NCI-H748 (cell line): ENCODE measurements around the gene ASPSCR1.
A peak's percentile ranks its signal among the peaks of the same experiment; 100 is the strongest.

ENCODE experiments used
- DNase-seq: peaks from one replicate; lab custom pipeline; 2025; ENCODE audit not compliant: unreplicated experiment; lab: John Stamatoyannopoulos, UW

The ASPSCR1 gene

DNA sequence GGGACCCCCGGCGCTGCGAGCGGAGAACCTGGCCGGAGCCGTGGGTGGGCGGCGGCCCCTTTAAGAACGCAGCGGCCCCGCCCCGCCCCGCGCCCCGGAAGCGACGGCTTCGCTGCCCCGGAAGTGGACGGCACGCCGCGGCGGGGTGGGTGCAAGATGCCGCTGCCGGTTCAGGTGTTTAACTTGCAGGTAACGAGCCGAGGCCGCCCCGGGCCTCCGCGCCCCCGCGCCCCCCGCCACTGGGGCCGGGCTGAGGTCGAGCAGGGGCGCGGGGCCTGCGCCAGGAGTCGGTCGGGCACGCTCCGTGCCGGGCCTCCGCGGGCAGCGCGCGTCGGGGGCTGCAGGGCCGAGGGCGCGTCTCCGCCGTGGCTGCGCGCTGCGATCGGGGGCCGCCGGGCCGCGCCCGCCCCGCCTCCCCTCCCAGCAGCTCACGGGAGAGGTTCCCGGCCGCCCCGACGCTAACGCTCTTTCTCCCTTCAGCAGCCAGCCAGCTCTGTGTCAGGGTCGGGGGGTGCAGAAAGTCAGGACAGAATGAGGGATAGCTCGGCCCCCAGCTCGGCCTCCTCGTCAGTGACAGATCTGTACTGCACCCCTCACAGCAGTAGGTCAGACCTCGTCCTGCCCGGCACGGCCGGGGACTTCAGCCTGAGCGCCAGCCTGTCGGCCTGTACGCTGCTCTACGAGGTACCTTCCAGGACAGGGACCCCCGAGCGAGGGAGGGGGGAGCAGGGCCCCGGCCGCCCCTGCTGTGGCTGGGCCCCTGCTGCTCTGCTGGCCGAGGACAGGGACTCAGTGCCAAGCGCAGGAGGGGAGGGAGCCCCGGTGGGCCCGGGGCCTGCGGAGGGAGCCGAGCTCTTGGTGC, 74.6 kb downstream of the ASPSCR1 start, which contains the start of the genes GPS1 and RFNG:
GPS1 (plus strand) TSS at position 123 of the 862 bp plus-strand sequence; CDS start at position 157, 34 bp downstream.
RFNG (minus strand) TSS at position 36 of the 862 bp plus-strand sequence. CDS start 45 bp downstream, outside the sequence.
- peak; percentile 72 for DNase-seq

DNA sequence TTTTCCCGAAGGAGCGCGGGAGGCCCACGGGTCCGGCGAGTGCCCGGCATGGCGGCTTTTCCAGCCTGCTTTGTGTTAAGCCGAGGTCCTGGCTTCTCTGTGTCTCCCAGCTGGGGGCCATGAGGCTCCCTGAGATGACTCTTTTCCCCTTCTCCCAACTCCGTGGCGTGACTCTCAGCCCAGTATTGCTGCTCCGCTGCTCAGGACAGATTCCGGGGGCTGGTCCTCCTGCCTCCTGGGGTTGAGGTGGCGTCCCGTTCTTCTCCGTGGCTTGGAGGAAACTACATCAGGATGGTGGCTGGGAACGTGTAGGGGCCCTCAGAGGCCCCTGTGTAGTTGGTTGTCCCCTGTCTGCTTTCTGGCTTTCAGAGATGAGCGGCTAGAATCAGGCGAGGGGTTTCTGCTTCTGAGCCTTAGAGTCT, 75.2 kb downstream of the ASPSCR1 start:
- DNase-seq, result no peak

DNA sequence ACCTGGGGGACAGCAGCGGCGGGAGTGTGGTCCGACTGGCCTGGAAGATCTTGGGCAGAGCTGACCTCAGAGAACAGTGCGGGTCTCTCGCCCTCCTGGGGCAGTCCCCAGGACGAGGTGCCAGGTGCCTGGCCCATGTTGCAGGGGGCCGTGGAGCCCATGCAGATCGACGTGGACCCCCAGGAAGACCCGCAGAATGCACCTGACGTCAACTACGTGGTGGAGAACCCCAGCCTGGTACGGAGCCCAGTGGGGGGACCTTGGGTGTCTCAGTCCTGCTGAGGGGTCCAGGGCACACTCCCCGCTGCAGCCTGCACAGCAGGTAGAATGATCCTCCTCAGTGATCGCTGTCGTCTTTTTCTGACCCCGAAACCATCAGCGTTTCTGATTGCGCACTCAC, 75.7 kb downstream of the ASPSCR1 start:
- no peak for DNase-seq

DNA sequence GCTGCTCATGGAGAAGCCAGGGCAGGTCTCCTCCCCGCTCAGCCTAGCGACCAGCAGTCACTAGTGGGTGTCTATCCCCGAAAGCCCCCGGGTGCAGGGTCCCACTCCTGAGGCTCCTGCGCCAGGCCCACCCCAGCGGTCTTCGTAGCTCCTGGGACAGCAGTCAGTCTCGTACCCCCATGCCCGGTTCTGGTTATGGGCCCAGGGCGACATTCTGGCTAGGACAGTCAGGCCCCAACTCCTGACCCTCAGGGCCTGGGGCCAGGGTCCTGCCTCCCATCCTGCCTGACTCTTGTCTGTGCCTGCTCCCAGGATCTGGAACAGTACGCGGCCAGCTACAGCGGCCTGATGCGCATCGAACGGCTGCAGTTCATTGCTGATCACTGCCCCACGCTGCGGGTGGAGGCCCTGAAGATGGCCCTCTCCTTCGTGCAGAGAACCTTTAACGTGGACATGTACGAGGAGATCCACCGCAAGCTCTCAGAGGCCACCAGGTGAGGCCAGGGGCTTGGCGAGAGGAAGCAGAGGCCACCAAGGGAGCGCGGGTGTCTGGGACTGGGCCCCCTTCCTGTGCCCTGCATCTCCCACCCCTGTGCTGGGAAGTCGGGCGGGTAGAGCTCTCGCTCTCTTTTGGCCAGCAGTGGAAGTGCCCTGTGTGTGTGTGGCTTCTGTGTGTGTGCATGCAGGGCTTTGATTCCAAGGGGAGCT, 76.3 kb downstream of the ASPSCR1 start:
- no peak for DNase-seq

DNA sequence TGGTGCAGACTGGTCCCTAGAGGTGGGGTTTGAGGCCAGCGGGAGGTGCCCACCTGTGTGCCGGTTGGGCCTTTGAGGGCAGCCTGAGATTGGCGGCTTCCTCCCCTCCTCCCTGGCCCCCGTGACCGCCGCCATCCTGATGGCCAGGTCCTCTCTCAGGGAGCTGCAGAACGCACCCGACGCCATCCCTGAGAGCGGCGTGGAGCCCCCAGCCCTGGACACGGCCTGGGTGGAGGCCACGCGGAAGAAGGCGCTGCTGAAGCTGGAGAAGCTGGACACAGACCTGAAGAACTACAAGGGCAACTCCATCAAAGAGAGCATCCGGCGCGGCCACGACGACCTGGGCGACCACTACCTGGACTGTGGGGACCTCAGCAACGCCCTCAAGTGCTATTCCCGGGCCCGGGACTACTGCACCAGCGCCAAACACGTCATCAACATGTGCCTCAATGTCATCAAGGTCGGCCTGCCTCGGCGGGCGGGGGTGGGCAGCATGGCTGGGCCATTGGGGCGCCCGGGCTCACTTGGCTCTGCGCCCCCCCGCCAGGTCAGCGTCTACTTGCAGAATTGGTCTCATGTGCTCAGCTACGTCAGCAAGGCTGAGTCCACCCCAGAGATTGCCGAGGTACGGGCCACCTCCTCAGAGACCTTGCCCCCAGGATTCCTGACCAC, 77.1 kb downstream of the ASPSCR1 start:
- DNase-seq, result no peak

DNA sequence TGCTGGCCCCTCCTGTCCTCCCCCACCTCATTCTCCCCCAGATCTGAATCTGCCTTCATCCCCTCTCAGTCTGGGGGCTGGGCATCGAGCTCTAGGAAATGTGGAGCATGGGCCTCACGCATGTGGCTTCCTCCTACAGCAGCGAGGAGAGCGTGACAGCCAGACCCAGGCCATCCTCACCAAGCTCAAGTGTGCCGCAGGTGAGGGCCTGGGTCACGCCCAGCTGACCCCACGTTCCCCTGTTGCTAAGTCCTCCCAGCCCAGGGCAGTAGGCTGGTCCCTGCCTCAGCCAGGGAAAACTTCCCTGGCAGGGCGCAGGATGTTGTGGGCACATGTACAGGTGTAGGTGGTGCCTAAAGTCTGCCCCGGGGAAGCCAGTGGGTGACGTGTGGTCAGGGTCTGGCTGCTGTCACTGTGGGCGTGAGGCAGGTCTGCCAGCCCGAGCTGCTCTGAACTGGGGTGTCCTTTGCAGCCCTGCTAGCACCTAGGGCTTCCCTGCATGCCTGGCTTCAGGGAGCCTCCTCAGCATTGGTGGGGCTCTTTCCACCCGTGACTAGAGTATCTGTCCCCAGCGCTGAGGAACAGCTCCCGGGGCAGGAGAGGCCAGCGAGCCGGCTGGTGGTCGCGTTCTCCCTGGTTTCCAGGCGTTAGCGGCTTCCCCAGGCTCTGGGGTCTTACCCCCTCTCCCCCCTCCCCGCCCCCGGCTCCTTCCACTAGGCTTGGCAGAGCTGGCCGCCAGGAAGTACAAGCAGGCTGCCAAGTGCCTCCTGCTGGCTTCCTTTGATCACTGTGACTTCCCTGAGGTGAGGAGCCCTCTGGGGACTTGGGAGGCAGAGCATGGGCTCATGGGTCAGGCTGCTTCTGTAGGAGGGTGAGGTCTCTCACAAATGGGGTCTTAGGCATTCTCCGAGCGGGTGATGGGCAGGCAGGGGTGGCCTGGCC, 77.9 kb downstream of the ASPSCR1 start:
- DNase-seq, result no peak

DNA sequence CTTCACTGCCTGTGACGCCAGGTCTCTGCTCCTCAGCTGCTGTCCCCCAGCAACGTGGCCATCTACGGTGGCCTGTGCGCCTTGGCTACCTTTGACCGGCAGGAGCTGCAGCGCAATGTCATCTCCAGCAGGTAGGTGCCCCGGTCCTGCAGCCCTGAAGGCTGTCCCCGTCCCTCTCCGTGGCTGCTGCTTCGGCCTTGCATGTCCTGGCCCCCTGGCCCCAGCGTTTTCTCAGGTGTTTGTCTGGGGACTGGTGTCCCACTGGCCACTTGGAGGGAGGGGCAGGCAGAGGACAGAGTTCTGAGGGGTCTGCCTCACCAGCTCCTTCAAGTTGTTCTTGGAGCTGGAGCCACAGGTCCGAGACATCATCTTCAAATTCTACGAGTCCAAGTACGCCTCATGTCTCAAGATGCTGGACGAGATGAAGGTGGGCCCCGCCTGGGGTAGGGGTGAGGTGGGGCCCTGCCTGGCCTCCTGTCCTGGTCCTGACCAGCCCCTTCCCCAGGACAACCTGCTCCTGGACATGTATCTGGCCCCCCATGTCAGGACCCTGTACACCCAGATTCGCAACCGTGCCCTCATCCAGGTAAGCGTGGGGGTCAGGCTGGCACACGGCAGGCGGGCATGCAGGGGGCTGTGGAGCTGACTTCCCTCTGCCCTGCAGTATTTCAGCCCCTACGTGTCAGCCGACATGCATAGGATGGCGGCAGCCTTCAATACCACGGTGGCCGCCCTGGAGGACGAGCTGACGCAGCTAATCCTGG, 78.7 kb downstream of the ASPSCR1 start:
- no peak for DNase-seq

DNA sequence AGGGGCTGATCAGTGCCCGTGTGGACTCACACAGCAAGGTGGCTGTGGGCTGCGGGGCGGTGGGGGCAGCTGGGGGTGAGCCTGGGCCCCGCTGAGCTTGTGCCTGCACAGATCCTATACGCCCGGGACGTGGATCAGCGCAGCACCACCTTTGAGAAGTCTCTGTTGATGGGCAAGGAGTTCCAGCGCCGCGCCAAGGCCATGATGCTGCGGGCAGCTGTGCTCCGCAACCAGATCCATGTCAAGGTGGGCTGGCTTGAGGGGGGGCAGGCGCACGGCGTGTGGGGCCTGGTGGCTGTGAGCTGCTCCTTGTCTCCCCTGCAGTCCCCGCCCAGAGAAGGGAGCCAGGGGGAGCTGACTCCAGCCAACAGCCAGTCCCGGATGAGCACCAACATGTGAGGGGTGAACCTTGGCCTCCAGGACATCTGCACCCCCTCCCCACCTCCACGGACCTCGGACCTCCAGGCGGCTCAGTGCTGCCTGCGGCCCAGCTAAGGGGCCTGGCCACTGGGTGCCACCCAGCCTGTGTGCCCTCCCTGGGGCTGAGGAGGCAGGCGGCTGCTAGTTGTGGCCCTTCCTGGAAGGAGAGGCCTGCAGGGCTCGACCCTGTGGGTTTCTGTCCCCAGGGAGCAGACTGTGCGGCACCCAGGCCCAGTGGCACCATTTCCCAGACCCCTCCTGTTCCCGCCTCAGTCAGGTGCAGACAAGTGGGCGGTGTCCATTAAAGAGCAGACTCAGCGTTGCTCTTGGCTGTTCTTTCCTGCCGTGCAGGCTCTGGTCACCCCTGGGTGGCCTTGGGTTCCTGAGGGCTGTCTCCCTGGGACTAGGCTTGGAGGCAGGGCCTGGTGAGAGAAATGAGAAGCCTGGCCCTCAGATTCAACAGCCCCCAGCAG, 79.5 kb downstream of the ASPSCR1 start:
- no peak for DNase-seq

DNA sequence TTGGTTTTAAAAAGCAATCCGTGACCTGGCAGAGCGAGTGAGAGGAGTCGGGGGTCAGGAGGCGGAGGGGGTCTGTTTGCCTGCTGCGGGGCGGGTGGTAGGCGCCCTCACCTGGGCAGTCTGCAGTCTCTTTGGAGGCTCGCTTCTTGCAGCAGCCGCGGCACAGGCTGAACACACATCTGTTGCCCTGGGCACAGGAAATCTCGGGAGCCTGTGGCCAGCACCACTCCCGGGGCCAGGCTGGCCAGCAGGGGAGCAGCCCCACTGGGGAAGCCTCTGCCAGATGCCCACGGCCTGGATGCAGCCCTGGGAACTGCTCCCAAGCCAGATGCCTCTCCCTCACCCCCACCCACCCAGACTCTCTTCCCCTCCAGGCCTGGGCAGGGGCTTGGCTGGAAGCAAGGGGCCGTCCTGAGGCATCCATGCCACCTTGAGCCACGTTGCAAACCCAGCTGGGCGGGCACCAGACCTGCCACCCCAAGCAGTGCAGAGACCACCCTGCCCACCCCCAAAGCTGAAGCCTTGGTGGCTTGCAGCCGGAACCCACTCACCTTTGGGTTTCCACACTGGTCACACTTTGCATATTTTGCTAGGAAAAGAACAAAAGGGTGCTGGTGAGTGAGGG, 80.9 kb downstream of the ASPSCR1 start:
- DNase-seq, result no peak

DNA sequence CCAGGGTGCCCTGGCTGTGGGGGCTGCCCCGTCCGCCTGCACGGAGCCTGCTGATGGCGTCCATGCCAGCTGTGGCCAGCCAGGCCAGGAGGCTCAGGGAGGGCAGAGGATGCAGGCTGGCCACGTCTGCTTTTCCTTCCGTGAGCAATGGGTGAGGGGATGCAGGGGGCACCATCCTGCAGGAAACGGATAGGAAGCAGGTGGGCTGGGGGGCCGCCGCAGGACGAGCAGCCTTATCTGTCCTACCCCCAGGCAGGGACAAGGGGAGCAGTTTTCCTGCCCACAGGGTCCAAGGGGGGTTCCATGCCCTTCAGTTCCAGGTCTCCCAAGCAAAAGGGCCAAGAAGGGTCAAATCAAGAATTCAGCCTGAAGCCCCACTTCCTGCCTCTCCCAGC, 81.4 kb downstream of the ASPSCR1 start:
- no peak for DNase-seq

DNA sequence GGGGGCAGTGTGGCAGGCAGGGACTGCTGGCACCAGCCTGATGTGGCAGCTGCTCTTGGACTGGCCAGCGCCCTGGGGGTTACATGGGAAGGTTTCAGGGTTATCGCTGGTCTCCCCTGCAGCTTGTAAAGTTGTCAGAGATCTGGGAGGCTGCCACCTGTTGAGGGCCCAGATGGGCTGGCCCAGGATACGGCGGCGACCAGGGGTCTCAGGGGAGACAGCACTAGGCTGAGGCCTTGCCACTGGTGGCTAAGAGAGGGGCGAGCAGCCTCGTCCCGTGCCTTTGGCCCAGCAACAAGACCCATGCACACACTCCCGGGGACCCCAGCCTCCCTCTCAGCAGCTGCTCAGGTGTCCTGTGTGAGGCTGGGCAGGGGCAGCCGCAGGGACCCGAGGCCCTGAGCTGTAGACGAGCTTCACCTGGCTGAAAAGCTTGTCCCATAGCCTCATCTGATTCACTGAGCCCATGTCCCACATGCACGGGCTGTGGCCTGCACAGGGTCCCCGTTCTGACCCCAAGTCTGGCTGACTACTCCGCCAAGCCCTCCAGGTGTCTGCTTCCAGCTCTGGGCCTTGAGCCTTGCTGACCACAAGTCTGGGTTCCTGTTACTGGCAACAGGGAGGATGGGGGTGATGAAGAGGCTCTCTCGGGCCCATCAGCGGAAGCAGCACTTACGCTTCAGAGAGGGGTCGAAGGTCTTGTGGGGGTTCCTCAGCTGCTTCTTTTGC, 82.0 kb downstream of the ASPSCR1 start:
- no peak for DNase-seq

DNA sequence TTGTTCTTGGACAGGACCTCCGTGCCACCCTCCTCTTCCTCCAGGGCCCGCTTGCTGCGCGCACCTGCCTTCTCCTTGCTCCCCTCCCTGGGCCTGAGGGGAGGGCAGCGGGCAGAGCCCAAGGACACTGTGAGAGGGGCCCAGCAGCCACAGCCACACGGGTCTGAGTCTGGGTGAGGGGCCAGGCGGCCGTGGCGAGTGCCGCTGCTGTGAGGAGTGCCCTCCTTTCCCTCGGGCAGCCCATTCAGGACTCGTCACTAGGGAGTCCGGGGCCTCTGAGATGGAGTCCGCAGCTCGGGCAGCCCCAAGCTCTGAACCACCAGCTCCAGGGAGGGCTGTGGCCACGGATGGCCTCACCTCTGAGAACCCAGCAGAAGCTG, 82.6 kb downstream of the ASPSCR1 start:
- no peak for DNase-seq

DNA sequence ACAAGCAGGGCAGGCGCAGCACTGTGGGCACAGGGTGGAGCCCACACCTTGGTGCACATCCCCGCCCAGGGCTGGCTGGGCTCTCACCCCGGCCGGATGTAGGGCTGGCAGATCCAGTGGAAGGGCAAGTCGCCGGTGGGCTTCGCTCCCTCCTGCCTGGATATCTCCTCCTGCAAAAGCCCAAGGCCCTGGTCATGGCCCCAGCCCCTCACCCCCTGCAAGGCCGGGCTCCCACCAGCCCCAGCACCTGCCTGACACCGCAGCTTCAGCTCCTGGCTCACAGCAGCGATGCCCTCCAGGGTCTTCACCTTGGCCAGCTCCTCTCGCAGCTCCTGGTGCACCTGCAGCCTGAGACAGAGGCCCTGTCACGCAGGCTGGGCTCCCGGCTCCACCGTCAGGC, 83.2 kb downstream of the ASPSCR1 start:
- no peak for DNase-seq

DNA sequence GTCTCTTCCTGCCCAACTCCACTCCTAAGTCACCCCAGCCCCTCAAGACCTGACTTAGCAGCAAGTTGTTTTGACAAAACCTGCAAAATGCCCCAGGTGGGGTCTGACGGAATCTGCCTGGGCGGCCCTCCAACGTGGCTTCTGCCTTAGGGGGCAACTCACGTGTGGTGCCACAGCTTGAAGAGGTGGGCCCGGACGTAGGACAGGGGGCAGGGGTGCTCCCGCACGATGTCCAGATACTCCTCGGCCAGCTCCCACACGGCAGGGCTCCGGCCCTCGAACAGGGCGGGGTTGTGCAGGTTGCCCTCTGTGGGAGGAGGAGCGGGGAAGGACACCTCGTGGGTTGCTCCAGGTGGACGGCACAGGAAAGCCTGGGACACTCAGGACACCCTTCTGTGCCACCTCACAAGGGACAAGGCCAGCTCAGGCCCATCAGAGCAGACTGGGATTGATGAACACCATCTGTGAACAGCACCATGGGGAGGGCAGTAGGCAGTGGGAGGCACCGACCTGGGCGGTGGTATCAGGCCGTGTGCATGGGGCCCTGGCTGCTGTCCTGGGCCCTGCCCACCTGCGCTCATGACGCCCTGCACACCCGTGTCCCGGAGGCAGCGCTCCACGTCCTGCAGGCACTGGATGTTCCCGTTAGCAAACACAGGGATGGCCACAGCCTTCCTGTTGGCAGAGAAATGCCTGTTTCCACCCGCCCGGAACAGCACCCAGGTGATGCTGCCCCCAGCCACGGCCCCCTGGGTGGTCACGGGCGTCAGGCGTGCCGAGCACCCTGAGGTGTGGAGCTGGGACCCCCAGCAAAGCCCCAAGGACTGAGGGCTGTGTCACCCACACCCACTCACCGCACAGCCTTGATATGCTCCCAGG, 83.9 kb downstream of the ASPSCR1 start:
- DNase-seq, result no peak

DNA sequence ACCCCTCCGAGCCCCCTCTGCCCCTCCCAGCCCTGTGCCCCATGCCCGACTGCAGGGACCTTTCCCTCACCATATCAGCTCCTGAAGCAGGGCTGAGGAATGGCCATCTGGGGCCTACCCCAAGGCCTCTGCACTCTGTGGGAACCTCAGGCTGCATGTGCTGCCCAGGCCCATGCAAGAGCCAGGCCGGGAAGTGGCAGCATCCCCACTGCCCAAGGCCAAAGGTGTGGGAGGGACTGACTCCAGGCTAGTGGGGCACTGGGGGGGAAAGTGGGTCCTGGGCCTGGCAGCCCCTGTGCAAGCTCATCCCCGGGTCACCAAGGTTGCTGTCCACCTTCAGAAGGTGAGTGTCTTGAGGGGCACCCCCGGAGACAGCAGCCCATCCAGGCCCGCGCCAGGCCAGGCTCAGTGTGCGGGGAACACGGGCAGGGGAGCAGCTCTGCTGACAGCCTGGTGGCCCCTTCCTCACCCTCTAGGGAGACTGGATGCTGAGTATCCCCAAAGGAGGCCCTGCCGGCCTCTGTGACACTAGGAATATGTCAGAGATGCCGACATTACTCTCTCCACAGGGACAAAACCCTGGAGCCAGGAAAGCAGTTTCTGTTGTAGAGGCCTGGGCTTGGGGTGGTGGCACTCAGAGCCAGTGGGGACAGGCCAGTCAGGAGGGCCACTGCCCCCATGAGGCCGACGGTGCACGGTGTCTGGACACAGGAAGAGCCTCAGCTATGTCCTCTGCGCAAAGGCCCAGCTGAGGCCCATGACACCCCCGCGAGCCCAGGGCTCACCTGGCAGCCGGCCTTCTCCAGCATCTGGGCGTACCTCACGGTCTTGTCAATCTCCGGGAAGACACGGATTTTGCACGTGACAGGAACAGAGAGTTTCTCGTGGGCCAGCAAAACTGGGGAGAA, 84.9 kb downstream of the ASPSCR1 start:
- DNase-seq, result no peak

DNA sequence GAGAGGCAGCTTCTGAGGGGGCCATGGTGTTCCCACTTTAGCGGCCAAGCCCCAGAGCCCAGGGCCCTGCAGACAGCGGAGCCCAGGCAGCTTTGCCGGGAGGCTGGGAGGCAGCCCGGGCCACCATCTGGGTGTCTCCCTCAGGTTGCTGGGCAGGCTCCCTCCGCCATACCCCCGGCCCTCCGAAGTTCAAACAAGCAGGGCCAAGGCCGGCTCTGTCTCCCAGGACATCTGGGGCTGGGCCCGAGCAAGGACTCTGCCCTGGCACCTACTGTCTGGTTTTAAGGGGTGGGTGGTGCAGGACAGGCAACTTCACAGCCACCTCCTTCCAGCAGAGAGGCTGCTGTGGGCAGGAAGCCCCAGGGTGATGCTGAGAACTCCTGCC, 85.5 kb downstream of the ASPSCR1 start:
- DNase-seq, result no peak
